ENCODE data around the gene LPCAT3.
A peak's percentile ranks its signal among the peaks of the same experiment; 100 is the strongest.

LPCAT3 gene

DNA sequence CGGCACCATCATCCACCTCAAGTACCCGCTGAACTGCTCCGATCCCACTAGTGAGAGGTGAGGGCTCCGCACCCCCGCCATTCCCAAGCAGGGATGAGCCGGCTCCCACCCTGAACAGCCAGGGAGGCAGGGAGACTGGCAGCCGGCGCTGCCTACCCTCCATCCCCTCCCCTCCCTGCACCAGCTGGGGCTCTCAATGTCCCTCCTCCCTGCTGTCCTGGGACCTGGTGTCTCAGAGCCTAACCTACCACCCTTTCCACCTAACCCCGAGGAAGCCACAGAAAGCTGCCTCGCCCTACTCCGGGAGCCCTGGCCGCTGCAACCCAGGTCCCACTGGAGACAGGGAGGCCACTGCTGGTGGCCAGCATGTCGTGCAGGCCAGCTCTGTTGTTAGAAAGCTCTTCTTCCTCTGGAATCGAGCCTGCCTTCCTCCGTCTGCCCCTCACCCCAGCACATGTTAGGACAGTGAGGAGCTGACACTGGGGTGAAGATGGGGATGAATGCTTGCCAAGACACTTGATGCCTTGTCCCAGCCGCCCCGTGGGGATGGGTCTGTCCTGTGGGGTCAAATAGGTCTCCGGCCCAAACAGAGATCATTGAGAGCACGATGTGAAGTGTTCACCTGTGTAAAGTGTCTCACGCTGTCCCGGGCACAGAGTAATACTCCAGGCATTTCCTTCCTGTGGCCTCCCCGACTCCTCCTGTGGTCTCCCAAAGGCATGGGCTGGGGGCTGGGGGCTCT is 66.0 kb downstream of the LPCAT3 start:
- DNase-seq: peak in 1 of 5 experiments; percentile 45

DNA sequence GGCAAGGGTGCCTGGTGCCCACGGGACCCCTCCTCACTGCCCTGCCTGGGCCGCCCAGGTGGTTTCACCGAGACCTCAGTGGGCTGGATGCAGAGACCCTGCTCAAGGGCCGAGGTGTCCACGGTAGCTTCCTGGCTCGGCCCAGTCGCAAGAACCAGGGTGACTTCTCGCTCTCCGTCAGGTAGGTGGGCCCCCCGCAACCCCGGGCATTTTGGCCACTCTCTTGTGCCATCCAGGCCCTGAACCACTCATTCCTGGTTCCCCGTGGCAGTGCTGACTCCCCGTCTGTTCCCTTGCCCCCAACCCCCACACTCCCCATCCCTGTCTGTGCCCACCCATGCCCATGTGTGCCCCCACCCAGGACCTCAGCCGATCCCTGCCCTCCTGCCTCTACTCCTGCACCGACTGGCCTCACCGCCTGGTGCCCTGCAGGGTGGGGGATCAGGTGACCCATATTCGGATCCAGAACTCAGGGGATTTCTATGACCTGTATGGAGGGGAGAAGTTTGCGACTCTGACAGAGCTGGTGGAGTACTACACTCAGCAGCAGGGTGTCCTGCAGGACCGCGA is 66.6 kb downstream of the LPCAT3 start:
- DNase-seq: peak in 1 of 5 experiments; percentile 53

DNA sequence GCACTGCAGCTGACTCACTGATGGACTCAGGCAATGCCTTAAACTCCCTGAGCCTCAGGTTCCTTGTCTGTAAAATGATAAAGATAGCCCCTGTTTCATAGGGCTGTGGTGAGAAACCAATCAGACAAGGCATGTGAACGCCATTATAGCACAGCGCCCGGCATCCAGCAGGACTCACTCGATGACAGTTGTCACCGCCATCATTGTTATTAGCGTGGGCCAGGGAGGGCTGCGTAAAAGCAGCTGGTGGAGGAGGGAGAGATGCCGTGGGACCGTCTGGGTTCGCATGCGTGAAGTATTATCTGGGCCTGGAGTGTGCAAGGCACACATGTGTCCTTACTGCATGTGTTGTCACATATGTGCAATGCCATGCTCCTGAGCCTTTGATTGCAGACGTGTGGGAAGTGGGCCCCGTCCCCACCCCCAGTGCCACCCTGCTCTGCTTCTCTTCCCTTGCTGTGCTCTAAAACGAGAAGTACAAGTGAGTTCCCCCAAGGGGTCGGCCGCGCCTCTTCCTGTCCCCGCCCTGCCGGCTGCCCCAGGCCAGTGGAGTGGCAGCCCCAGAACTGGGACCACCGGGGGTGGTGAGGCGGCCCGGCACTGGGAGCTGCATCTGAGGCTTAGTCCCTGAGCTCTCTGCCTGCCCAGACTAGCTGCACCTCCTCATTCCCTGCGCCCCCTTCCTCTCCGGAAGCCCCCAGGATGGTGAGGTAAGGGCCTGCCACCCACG is 67.3 kb downstream of the LPCAT3 start, which contains the start of gene PTPN6:
PTPN6 (plus strand) TSS at position 546 of the 730 bp plus-strand sequence; CDS start at position 703, 157 bp downstream.
- peak in 2 of 5 experiments; percentile 35 to 80 for DNase-seq

DNA sequence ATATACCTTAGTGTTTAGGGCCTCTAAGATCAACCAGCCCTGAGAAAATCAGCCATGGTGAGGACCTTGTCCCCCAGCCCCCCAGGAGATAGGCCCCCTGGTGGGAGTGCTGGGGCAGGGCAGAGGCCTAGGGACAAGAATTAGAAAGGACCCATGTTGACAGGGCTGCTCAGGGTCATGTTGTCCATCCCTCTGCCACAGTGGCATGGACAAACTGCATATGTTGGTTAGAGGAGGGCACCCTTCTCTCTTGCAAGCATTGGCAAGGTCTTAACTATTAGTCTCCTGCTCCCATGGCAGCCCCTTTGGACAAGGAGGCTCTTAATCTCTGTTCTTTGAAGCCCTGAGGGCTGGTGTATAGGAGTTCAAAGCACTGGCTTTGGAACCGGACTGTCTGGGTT is 67.9 kb downstream of the LPCAT3 start:
- peak in 1 of 5 experiments; percentile 70 for DNase-seq

DNA sequence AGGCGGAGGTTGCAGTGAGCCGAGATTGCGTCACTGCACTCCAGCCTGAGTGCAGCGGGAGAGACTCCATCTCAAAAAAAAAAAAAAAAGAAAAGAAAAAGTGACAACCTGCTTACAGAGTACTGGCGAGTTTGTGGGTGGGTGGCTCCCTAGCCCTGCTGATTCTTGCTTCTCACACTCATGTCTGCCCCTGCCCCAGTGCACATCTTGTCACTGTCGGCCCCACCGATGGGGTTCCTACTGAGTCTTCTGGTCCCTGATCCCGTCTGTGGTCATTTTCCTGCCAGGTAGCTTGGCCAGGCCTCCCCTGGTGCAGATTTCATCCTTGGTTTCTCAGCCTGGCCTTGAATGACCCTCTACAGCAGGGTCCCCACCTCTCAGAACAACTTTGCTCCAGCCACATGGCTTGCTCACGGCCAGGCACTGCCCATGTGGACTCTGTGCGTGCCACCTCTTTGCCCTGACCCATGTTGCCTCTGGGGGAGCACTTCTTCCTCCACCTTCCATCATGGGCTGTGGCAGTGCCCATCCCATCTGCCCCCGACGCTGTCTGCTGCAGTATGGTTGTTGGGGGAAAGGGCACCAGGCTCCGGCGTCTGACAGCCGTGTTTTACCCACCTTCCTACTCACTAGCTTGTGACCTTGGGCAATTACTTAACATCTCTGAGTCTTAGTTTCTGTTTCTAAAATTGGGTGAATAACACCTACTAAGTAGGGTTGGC is 69.2 kb downstream of the LPCAT3 start:
- peak in 1 of 5 experiments; percentile 70 for DNase-seq

DNA sequence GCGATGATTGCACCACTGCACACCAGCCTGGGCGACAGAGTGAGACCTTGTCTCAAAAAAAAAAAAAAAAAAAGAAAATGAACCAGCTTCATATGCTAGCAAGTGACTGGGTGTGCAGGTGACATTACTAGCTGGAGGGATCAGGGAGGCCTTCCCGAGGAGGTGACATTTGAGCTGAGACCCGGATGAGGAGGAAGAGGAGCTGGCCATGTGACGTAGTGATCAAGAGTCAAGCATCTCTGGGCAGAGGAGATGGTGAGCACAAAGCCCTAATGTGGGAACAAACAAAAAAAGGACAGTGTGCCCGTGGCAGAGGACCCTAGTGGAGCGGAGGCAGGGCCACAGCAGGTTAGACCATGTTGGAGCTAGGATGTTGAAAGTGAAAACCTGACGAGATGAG is 70.7 kb downstream of the LPCAT3 start:
- DNase-seq: no peak

DNA sequence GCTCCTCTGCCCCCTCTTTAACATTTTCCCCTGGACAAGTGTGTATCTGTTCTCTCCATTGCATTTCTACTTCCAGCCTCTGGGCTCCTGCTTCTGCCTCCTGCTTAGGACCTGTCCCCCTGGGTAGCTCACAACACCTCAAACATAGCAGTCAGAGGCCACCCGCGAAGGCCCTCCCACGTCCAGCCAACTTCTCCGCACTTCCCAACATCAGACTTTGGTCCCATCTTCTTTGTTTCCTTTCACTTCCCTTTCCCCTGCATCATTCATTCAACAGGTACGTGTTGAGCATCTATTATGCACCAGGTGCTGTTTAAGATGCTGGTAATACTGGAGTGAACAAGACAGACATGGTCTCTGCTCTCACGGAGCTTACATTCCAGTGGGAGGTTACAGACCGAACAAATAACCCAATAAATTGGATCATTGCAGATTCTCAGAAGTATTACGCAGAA is 71.3 kb downstream of the LPCAT3 start:
- DNase-seq: no peak

DNA sequence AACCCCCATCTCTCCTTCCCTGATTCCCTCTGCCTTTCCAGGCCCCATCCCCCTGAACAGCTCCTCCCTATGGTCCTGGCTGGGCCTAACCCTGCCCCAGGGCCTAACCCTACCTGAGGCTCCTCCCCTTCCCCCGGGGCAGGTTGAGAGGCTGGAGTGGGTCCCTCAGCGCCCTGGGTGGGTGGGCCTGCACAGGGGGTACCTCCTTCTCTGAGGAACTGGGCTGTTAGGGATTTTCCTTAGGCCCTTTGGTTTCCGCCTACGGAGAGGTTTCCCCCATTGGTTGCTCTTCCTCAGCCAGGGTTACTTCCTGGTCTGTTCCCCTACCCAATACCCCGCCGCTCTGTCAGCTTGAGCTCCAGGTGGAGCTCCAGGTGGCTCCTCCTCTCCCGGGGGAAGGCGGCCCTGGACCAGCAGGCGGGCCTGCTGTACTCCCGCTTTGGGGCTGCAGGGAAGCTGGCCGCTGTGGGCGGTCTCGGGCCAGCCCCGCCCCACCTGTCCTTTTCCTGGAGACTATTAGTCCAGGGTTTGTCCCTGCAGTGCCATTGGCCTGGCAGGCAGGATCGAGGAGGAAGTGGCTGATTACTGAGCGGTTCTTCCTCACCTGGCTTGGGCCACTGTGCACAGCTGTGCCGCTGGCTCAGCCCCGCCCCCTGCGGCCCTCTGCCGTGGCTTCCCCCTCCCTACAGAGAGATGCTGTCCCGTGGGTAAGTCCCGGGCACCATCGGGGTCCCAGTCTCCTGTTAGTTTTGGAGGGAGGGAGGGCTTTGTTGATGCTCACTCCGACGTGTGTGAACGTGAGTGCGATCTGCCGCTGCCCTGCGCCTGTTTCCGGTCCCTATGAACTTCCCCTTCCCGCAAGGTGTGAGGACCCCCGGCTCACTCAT is 72.0 kb downstream of the LPCAT3 start:
- DNase-seq: peak; percentile 32 to 69 (median 57)

DNA sequence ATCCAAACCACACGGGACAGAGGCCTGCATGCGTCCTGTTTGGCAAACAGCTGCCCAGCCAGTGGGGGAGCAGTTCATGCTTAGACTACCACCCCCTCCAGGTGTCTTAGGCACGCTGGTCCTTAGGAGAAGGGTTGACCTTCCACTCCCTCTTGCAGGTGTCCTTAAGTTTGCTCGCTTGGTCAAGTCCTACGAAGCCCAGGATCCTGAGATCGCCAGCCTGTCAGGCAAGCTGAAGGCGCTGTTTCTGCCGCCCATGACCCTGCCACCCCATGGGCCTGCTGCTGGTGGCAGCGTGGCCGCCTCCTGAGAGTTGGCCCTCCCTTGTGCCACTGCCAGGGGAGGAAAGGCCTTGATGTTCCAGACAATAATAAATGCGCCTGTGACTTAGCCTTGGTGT is 72.7 kb downstream of the LPCAT3 start:
- DNase-seq: no peak

DNA sequence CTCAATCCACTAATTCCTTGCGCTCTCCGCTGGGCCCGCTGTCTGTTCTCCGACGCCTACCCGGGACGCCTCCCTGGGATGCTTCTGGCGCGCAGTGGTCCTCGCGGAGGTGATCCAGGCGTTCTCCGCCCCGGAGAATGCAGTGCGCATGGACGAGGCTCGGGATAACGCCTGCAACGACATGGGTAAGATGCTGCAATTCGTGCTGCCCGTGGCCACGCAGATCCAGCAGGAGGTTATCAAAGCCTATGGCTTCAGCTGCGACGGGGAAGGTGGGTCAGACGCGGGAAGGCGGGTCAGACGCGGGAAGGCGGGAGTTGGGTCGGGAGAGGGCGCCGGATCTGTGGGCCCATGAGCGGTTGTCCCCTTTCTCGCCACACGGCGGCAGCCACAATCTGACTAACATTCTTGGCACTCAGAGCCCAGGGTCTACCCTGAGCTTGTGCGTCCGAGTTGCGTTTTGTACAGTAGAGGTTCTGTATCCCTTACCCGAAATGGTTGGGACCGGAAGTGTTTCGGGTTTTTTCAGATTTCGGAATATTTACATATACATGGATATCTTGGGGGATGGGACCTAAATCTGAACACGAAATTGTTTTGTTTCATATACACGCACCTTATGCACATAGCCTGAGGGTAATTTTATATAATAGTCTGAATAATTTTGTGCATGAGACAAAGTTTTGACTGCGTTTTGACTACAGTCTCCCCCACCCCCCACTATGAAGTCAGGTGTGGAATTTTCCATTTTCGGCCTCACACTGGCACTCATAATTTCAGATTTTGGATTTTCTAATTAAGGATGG is 73.7 kb downstream of the LPCAT3 start:
- DNase-seq: peak; percentile 61 to 94 (median 77)

DNA sequence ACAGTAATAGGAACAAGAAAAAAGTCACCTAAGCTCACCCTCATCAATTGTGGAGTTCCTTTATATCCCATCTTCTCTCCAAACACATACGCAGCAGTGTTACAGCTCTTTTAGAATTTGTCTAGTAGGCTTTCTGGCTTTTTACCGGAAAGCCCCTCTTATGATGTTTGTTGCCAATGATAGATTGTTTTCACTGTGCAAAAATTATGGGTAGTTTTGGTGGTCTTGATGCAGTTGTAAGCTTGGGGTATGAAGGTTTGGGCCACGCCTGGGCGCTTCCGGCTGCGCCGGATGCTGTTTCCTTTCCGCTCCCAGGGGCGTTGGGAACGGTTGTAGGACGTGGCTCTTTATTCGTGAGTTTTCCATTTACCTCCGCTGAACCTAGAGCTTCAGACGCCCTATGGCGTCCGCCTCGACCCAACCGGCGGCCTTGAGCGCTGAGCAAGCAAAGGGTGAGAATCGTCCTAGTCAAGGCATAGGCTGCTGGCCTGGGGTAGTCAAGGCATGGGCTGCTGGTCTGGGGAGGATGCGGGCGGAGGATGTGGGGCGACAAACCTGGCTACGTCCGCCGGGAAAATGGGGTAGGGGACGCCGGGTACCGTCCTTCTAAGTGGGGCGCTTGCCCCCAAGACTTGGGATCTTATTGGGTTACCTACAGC is 74.4 kb downstream of the LPCAT3 start, which contains the start of the genes C12orf57 and RNU7-1:
C12orf57 (plus strand) TSS at position 301 of the 659 bp plus-strand sequence; CDS start at position 401, 100 bp downstream.
RNU7-1 (plus strand) TSS at position 95 of the 659 bp plus-strand sequence.
- peak in 4 of 5 experiments; percentile 64 to 94 (median 80) for DNase-seq

DNA sequence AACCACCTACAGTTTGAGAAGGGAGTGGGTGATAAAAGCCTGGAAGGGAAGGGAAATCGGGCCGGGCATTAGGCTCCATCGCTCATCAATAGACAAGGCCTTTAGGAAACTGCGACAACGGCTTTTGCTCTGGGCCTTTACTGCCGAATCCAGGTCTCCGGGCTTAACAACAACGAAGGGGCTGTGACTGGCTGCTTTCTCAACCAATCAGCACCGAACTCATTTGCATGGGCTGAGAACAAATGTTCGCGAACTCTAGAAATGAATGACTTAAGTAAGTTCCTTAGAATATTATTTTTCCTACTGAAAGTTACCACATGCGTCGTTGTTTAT is 74.9 kb downstream of the LPCAT3 start:
- DNase-seq: peak in 4 of 5 experiments; percentile 61 to 95 (median 80)

DNA sequence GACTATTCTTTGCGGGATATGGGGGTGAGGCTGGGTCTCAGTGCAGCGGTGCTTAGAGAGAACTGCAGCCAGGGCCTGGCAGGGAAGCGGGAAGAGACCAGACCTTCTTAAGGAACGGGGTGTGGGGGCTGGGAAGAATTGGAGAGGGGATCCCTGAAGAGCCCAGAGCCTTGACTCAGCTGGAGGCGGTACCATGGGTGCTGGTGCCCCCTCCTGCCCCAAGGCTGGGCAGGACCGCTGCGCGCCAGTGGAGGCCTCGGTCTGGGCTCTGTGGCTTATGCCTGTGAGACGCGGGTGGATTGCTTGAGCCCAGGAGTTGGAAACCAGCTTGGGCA is 76.0 kb downstream of the LPCAT3 start:
- DNase-seq: no peak

DNA sequence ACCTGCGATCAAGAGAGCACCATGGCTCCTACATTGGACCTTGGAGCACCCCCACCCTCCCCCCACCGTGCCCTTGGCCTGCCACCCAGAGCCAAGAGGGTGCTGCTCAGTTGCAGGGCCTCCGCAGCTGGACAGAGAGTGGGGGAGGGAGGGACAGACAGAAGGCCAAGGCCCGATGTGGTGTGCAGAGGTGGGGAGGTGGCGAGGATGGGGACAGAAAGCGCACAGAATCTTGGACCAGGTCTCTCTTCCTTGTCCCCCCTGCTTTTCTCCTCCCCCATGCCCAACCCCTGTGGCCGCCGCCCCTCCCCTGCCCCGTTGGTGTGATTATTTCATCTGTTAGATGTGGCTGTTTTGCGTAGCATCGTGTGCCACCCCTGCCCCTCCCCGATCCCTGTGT is 76.5 kb downstream of the LPCAT3 start:
- DNase-seq: no peak

DNA sequence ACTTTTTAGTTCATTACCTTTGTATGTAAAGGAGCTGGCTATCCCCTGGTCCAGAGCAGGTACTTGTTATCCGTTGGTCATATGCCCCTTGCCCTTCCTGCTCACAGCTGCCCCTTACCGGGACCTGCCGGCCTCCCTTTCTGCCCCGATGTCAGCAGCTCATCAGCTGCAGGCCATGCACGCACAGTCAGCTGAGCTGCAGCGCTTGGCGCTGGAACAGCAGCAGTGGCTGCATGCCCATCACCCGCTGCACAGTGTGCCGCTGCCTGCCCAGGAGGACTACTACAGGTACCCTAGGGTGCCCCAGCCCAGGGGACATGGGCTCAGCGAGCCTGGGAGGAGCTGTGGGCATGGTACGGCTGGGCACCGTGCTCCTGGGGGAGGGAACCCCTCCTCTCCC is 77.0 kb downstream of the LPCAT3 start:
- no peak for DNase-seq

DNA sequence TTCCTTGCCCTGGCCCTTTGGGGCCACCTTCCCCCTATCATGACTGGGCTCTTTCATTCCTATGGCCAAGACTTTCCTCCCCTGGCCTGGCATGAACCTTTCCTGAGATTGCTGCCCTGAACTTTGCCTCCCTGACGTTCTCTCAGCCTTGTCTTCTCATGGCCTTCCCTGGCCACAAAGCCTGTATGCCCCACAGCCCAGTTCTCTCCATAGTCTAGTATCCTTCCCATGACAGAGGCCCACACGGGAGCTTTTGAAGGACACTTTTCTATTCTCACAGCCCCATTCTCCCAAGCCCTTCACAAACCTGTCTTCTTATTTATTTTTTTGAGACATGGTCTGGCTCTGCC is 79.1 kb downstream of the LPCAT3 start:
- DNase-seq: no peak

DNA sequence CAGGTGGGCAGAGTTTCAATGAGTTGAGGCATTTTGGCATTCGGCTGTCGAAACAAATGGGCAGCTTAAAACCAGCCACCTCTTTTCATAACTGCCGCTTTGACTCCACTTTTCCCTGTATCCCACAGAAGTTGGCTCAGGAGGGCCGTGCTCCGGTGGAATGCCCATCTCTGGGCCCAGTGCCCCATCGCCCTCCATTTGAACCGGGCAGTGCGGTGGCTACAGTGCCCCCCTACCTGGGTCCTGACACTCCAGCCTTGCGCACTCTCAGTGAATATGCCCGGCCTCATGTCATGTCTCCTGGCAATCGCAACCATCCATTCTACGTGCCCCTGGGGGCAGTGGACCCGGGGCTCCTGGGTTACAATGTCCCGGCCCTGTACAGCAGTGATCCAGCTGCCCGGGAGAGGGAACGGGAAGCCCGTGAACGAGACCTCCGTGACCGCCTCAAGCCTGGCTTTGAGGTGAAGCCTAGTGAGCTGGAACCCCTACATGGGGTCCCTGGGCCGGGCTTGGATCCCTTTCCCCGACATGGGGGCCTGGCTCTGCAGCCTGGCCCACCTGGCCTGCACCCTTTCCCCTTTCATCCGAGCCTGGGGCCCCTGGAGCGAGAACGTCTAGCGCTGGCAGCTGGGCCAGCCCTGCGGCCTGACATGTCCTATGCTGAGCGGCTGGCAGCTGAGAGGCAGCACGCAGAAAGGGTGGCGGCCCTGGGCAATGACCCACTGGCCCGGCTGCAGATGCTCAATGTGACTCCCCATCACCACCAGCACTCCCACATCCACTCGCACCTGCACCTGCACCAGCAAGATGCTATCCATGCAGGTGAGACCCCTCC is 79.7 kb downstream of the LPCAT3 start:
- DNase-seq: no peak

DNA sequence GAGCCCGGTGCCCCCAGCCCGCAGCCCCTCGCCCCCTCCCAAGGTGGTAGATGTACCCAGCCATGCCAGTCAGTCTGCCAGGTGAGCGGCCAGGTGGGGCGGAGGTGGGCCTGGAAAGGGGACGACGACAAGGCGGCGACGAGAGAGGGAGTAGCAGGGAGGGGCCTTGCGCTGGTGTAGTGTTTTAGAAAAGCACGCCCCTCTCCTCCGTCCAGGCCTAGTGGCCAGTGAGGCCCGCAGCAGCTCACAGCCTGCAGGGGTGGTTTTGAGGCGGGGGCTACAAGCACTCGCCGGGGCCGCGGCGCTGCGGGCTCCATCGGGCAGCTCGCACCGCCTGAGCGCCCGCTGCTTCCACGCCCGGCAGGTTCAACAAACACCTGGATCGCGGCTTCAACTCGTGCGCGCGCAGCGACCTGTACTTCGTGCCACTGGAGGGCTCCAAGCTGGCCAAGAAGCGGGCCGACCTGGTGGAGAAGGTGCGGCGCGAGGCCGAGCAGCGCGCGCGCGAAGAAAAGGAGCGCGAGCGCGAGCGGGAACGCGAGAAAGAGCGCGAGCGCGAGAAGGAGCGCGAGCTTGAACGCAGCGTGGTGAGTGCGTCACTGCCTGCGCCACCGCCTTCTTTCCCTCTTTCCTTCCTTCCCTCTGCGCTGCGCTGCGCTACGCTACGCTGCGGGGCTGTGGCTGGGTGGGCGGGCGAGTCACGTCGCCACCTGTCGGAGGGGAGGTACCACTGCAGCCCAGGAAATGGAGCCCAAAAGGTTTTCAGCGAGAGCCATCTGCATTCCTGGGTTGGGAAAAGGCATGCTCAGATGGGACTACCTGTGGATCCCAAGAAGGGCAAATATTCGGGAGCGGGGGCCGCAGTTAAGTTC is 80.6 kb downstream of the LPCAT3 start:
- peak; percentile 84 to 98 (median 92) for DNase-seq

All from T-helper 2 cell (primary cell).